Measurements from ENCODE around the gene POU2F1. TPM values are rescaled to one million over a fixed set of nuclear protein-coding genes. Genes with fewer than 3 reads are reported as not detected.

POU2F1 gene
- total RNA-seq, 1 donor from 2014 or later, result 36.1 TPM

DNA sequence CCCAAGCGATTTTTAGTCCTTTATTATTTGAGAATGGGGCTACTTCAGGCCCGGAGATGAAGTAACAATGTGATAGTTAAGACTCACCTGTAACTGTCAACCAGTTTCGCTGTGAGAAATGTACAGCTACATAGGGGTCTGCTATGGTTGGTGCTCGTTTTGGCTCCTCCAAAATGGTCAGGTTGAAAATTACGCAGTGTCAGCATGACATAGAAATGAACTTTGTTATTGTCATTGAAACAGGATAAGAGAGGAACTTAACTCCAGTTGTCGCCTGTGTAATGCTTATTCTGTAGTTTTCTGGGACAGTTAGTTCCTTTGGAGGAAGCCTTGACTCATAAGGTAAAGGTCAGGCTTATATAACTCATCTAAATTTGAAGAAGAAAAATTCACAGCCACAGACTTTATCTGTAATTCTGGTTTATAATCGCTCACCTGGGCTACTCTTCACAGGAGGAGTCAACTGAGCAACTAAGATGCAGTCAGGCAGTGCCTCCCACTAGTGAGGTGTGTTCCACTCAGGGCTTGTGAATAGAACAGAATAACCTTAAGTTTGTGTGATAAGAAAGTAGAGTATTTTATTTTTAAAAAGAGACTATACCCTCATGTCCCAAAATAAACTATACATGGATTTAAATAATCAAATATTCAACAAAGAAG, 166.7 kb downstream of the POU2F1 start:
- H3K27ac Mint-ChIP-seq, result no peak overlapping the region

DNA sequence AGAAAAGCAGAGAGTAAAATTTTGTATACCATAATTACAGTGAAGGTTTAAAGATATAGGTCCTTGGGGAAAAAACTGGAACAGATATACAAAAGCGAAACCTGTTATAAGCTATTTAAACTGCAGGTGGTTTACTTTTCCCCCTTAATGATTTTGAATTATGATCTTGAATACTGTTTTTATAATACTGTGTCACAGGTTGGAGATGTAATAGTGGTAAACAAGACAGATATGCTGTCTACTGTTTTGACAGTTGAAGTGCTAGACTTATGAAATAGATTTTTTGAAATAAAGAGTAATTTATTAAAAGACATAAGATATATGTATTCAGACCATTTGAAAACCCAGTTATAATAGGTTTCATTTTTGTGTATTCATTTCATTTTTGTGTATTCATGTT, 168.3 kb downstream of the POU2F1 start:
- H3K27me3 Mint-ChIP-seq, result no peaks in the 10 kb centered on the region
- H3K4me1 Mint-ChIP-seq (ENCODE audit: low read depth), result no peaks in the 10 kb centered on the region
- TF ChIP-seq, protein P1, sequence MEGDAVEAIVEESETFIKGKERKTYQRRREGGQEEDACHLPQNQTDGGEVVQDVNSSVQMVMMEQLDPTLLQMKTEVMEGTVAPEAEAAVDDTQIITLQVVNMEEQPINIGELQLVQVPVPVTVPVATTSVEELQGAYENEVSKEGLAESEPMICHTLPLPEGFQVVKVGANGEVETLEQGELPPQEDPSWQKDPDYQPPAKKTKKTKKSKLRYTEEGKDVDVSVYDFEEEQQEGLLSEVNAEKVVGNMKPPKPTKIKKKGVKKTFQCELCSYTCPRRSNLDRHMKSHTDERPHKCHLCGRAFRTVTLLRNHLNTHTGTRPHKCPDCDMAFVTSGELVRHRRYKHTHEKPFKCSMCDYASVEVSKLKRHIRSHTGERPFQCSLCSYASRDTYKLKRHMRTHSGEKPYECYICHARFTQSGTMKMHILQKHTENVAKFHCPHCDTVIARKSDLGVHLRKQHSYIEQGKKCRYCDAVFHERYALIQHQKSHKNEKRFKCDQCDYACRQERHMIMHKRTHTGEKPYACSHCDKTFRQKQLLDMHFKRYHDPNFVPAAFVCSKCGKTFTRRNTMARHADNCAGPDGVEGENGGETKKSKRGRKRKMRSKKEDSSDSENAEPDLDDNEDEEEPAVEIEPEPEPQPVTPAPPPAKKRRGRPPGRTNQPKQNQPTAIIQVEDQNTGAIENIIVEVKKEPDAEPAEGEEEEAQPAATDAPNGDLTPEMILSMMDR (IDR thresholded peaks at IDR 0.05; ENCODE audit: unreplicated experiment), result no peak
- no peak for DNase-seq (ENCODE audit: low spot score, unreplicated experiment)
- H3K4me3 Mint-ChIP-seq (ENCODE audit: low read depth), result no peak overlapping the region
- no peaks in the 10 kb centered on the region for H3K9me3 Mint-ChIP-seq (ENCODE audit: low read depth)
- no peak overlapping the region for H3K27ac Mint-ChIP-seq
- H3K36me3 Mint-ChIP-seq (ENCODE audit: insufficient read depth), result peaks cover 12% of the 10 kb centered on the region

More for the DNA sequence above, 166.7 kb downstream of the POU2F1 start:
- no peaks in the 10 kb centered on the region for H3K27me3 Mint-ChIP-seq
- H3K36me3 Mint-ChIP-seq (ENCODE audit: insufficient read depth), result peaks cover 17% of the 10 kb centered on the region
- H3K9me3 Mint-ChIP-seq (ENCODE audit: low read depth), result no peaks in the 10 kb centered on the region
- DNase-seq (ENCODE audit: low spot score, unreplicated experiment), result no peak
- TF ChIP-seq, protein P1 (IDR thresholded peaks at IDR 0.05; ENCODE audit: unreplicated experiment), result no peak
- no peak overlapping the region for H3K4me3 Mint-ChIP-seq (ENCODE audit: low read depth)
- H3K4me1 Mint-ChIP-seq (ENCODE audit: low read depth), result no peaks in the 10 kb centered on the region

DNA sequence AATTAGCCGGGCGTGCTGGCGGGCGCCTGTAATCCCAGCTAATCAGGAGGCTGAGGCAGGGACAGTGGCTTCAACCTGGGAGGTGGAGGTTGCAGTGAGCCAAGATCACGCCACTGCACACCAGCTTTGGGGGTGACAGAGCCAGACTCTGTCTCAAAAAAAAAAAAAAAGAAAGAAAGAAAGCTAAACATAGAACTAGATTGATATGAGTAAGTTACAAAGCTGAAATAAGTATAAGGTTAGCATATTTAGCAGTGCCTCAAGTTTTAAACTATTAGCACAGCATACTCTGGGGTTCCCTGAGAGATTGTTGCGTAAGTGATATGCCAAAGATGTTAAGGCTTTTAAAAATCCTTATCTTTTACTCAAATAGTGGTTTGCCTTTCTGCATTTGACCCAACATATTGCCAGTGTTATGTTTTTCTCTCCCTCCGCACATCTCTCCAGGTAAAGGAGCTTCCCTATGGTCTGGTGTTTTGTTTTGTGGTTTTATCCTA, 171.6 kb downstream of the POU2F1 start:
- Mint-ChIP-seq H3K36me3 (ENCODE audit: insufficient read depth) (peaks cover 4% of the 10 kb centered on the region), H3K9me3 (ENCODE audit: low read depth) (no peaks in the 10 kb centered on the region), H3K4me3 (ENCODE audit: low read depth) (no peak overlapping the region), H3K27me3 (no peaks in the 10 kb centered on the region), H3K27ac (no peak overlapping the region), H3K4me1 (ENCODE audit: low read depth) (no peaks in the 10 kb centered on the region)
- no peak for DNase-seq (ENCODE audit: low spot score, unreplicated experiment)
- TF ChIP-seq, protein P1 (IDR thresholded peaks at IDR 0.05; ENCODE audit: unreplicated experiment), result no peak

DNA sequence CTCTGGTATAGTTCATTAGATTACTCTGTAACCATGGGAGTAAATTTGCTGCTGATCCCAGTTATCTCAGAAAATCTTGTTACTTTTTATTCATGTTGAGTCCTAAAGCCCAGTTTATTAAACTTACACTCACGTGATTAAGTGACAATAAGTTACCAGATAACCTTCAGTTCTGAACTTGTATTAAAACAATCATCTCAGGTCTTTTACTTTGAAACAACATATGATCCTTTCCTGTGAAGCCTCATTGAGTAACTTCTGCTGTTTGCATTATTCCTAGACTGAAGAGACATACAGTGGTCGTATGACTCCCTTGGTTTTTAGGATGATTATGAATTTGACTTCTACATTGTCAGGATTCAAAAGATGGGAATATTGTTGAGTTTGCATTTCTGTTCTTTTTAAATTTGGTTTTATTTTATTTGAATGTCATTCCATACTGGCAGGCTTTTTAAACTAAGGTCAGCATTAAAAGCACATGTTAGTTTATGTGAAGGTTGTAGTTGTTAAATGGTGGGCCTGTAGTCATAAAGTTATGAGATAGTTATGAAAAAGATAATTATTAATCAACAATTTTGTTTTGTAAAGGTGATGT, 179.8 kb downstream of the POU2F1 start:
- Mint-ChIP-seq H3K36me3 (ENCODE audit: insufficient read depth) (peaks cover 9% of the 10 kb centered on the region), H3K9me3 (ENCODE audit: low read depth) (no peaks in the 10 kb centered on the region), H3K4me3 (ENCODE audit: low read depth) (no peak overlapping the region), H3K4me1 (ENCODE audit: low read depth) (peaks cover 2% of the 10 kb centered on the region), H3K27me3 (no peaks in the 10 kb centered on the region), H3K27ac (no peak overlapping the region)
- no peak for DNase-seq (ENCODE audit: low spot score, unreplicated experiment)
- TF ChIP-seq, protein P1 (IDR thresholded peaks at IDR 0.05; ENCODE audit: unreplicated experiment), result no peak

DNA sequence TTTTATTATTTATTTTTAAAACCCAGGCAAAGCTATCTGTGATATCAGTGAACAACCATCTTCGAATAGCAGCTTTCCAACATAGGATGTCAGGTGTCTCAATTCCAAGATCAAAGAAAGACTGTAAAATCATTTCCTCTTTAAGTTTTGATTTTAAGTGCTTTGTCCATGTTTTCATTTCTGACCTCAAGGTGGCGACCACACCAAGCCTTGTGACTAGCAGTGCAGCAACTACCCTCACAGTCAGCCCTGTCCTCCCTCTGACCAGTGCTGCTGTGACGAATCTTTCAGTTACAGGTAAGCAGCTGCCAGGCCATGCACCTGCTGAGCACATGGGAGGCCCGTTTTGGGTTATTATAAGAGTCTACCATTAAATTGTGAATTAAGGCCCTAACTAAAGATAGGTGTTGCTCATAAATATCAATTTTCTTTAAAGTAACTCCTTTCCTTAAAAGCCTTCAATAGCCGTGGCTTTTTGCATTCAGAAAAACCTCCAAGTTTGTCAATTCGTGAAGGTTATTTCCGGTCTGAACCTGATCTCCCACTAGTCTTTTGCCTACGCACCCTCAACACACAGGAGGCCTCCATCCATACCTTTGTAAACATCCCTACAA, 180.7 kb downstream of the POU2F1 start:
- peaks cover 2% of the 10 kb centered on the region for H3K4me1 Mint-ChIP-seq (ENCODE audit: low read depth)
- no peaks in the 10 kb centered on the region for H3K27me3 Mint-ChIP-seq
- no peak overlapping the region for H3K27ac Mint-ChIP-seq
- no peak overlapping the region for H3K4me3 Mint-ChIP-seq (ENCODE audit: low read depth)
- TF ChIP-seq, protein P1 (IDR thresholded peaks at IDR 0.05; ENCODE audit: unreplicated experiment), result peak; percentile 73
- no peaks in the 10 kb centered on the region for H3K9me3 Mint-ChIP-seq (ENCODE audit: low read depth)
- H3K36me3 Mint-ChIP-seq (ENCODE audit: insufficient read depth), result peaks cover 12% of the 10 kb centered on the region
- DNase-seq (ENCODE audit: low spot score, unreplicated experiment), result peak; percentile 20
